Measurements from ENCODE around the gene TBCK.
A peak's percentile ranks its signal among the peaks of the same experiment; 100 is the strongest.

TBCK gene

DNA sequence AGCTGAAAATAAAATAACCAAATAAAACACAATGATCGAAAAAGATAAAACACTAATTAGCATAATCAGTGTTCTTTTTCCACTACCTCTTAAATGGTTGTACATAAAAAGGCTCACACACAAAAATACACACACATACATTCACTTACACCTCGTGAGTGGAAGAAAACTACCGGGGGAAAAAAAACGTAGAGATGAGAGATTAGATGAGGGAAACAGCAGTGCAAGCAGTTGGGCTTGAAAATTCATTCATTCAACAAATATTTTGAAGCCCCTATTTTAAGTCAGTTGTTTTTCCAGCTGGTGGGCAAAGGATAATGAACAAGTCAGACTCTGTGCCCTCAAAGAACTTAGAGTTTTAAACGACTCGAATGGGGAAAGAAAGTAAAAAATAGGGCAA, 1.0 kb downstream of the TBCK start:
- Histone ChIP-seq H3K27ac (replicated peaks; ENCODE audit: low read length) (no peak overlapping the region), H3K9ac (ENCODE audit: low read depth, low read length, poor library complexity) (no peak overlapping the region), H3K14ac (ENCODE audit: low read length) (no peak overlapping the region), H3K23ac (ENCODE audit: low read depth, low read length, poor library complexity) (no peak overlapping the region), H3K79me1 (ENCODE audit: low read depth, low read length) (peaks cover 4% of the 10 kb centered on the region), H3K36me3 (replicated peaks in 1 of 2; ENCODE audit: control insufficient read depth in 2 of 2, insufficient read depth in 2 of 2, low read length in 2 of 2) (peaks cover 0 to 13% of the 10 kb centered on the region in 2 donors), H4K91ac (ENCODE audit: low read depth, low read length, poor library complexity) (no peak overlapping the region), H2AK5ac (ENCODE audit: low read depth, low read length) (no peak overlapping the region), H3K4me2 (ENCODE audit: insufficient read depth, low read length, poor library complexity, severe bottlenecking) (peak overlapping the region; percentile 11), H3K4me3 (ENCODE audit: low read length in 2 of 2) (peak overlapping the region in 1 of 2 donors; percentile 82), H2BK5ac (ENCODE audit: low read length) (no peak overlapping the region), H3K9me3 (replicated peaks in 1 of 2; ENCODE audit: control insufficient read depth in 2 of 2, insufficient read depth in 1 of 2, low read depth in 1 of 2, low read length in 2 of 2) (no peaks in the 10 kb centered on the region), H4K8ac (ENCODE audit: low read depth, low read length) (no peak overlapping the region), H3K4me1 (ENCODE audit: control insufficient read depth in 2 of 2, insufficient read depth in 1 of 2, low read depth in 1 of 2, low read length in 2 of 2) (peaks cover 4 to 6% of the 10 kb centered on the region in 2 donors), H3K4ac (ENCODE audit: low read length) (no peak overlapping the region), H2BK120ac (ENCODE audit: low read depth, low read length) (no peak overlapping the region), H3K18ac (ENCODE audit: low read length) (no peak overlapping the region), H2AFZ (ENCODE audit: low read length) (no peak overlapping the region), H2BK15ac (ENCODE audit: low read length) (no peak overlapping the region), H2BK12ac (ENCODE audit: low read length) (no peak overlapping the region), H3K27me3 (ENCODE audit: control insufficient read depth in 3 of 3, insufficient read depth in 3 of 3, low read depth in 1 of 3, low read length in 3 of 3) (no peaks in the 10 kb centered on the region)
- DNase-seq (ENCODE audit: low spot score) = no peak
- WGBS, 2 donors (ENCODE audit: extremely low coverage in 2 of 2, insufficient read length in 2 of 2, insufficient replicate concordance in 1 of 2) = no CpG with 5 or more reads among the region's 6 CpGs

DNA sequence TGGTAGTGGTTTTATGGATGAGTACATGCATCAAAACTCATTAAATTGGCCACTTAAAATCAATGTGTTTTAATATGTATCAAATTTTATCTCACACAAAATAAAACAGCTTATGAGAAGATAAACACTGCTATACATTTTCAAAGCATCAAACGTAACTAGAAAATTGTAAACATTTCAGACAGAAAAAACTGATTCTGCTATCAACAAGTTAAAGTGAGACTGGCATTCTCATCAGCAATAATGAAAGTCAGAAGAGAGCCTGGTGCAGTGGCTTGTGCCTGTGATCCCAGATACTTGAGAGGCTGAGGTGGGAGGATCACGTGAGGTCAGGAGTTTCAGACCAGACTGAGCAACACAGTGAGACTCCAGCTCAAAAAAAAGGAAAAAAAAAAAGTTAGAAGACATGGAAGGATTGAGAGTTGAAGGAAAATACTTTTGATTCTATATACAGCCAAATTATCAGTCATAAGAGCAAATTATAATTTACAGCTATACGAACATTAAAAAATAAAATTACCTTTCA, 2.9 kb downstream of the TBCK start:
- H3K4me3 ChIP-seq (ENCODE audit: low read length in 2 of 2) = no peak overlapping the region
- H3K27me3 ChIP-seq (ENCODE audit: control insufficient read depth in 3 of 3, insufficient read depth in 3 of 3, low read depth in 1 of 3, low read length in 3 of 3) = no peaks in the 10 kb centered on the region
- no peak overlapping the region for H2BK5ac ChIP-seq (ENCODE audit: low read length)

DNA sequence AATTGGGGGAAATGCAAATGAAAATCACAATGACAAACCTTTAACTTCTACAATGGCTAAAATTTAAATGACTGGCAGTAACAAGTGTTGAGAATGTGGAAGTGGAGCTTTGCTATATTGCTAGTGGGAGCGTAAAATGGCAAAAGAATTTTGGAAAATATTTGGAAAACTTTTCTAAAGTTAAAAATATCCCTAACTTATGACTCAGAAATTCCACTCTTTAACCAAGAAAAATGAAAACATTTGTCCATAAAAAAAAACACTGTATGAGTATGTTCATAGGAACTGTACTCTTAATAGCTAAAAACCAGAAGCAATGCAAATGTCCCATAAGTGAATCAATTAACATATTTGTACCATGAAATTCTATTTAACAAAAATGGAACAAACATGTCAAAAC, 3.6 kb downstream of the TBCK start:
- Histone ChIP-seq H3K4ac (ENCODE audit: low read length) (no peak overlapping the region), H3K36me3 (replicated peaks in 1 of 2; ENCODE audit: control insufficient read depth in 2 of 2, insufficient read depth in 2 of 2, low read length in 2 of 2) (peaks cover 2 to 30% of the 10 kb centered on the region in 2 donors), H2BK120ac (ENCODE audit: low read depth, low read length) (no peak overlapping the region), H2BK12ac (ENCODE audit: low read length) (no peak overlapping the region), H3K9me3 (replicated peaks in 1 of 2; ENCODE audit: control insufficient read depth in 2 of 2, insufficient read depth in 1 of 2, low read depth in 1 of 2, low read length in 2 of 2) (no peaks in the 10 kb centered on the region), H2AK5ac (ENCODE audit: low read depth, low read length) (no peak overlapping the region), H2BK5ac (ENCODE audit: low read length) (no peak overlapping the region), H4K91ac (ENCODE audit: low read depth, low read length, poor library complexity) (no peak overlapping the region), H2BK15ac (ENCODE audit: low read length) (no peak overlapping the region), H4K8ac (ENCODE audit: low read depth, low read length) (no peak overlapping the region), H3K27me3 (ENCODE audit: control insufficient read depth in 3 of 3, insufficient read depth in 3 of 3, low read depth in 1 of 3, low read length in 3 of 3) (no peaks in the 10 kb centered on the region), H3K4me3 (ENCODE audit: low read length in 2 of 2) (no peak overlapping the region), H3K9ac (ENCODE audit: low read depth, low read length, poor library complexity) (no peak overlapping the region), H2AFZ (ENCODE audit: low read length) (no peak overlapping the region), H3K18ac (ENCODE audit: low read length) (no peak overlapping the region), H3K79me1 (ENCODE audit: low read depth, low read length) (peaks cover 4% of the 10 kb centered on the region), H3K14ac (ENCODE audit: low read length) (no peak overlapping the region), H3K4me1 (ENCODE audit: control insufficient read depth in 2 of 2, insufficient read depth in 1 of 2, low read depth in 1 of 2, low read length in 2 of 2) (peaks cover 3 to 4% of the 10 kb centered on the region in 2 donors), H3K4me2 (ENCODE audit: insufficient read depth, low read length, poor library complexity, severe bottlenecking) (no peak overlapping the region), H3K27ac (replicated peaks; ENCODE audit: low read length) (no peak overlapping the region), H3K23ac (ENCODE audit: low read depth, low read length, poor library complexity) (no peak overlapping the region)
- no CpG with 5 or more reads among the region's 1 CpG for WGBS, 2 donors (ENCODE audit: extremely low coverage in 2 of 2, insufficient read length in 2 of 2, insufficient replicate concordance in 1 of 2)
- no peak for DNase-seq (ENCODE audit: low spot score)

More for the DNA sequence above, 2.9 kb downstream of the TBCK start:
- H3K36me3 ChIP-seq (replicated peaks in 1 of 2; ENCODE audit: control insufficient read depth in 2 of 2, insufficient read depth in 2 of 2, low read length in 2 of 2) = peaks cover 2 to 23% of the 10 kb centered on the region in 2 donors
- H2BK120ac ChIP-seq (ENCODE audit: low read depth, low read length) = no peak overlapping the region
- DNase-seq (ENCODE audit: low spot score) = no peak
- H3K9ac ChIP-seq (ENCODE audit: low read depth, low read length, poor library complexity) = no peak overlapping the region
- H2BK15ac ChIP-seq (ENCODE audit: low read length) = no peak overlapping the region
- peaks cover 4 to 6% of the 10 kb centered on the region in 2 donors for H3K4me1 ChIP-seq (ENCODE audit: control insufficient read depth in 2 of 2, insufficient read depth in 1 of 2, low read depth in 1 of 2, low read length in 2 of 2)
- H3K4me2 ChIP-seq (ENCODE audit: insufficient read depth, low read length, poor library complexity, severe bottlenecking) = no peak overlapping the region
- no peak overlapping the region for H2AFZ ChIP-seq (ENCODE audit: low read length)
- H3K4ac ChIP-seq (ENCODE audit: low read length) = no peak overlapping the region
- H3K79me1 ChIP-seq (ENCODE audit: low read depth, low read length) = peaks cover 4% of the 10 kb centered on the region
- H2BK12ac ChIP-seq (ENCODE audit: low read length) = no peak overlapping the region
- no CpG with 5 or more reads among the region's 3 CpGs for WGBS, 2 donors (ENCODE audit: extremely low coverage in 2 of 2, insufficient read length in 2 of 2, insufficient replicate concordance in 1 of 2)
- no peak overlapping the region for H3K18ac ChIP-seq (ENCODE audit: low read length)
- H3K14ac ChIP-seq (ENCODE audit: low read length) = no peak overlapping the region
- no peak overlapping the region for H4K8ac ChIP-seq (ENCODE audit: low read depth, low read length)
- no peak overlapping the region for H2AK5ac ChIP-seq (ENCODE audit: low read depth, low read length)
- no peak overlapping the region for H3K23ac ChIP-seq (ENCODE audit: low read depth, low read length, poor library complexity)
- no peak overlapping the region for H4K91ac ChIP-seq (ENCODE audit: low read depth, low read length, poor library complexity)
- H3K9me3 ChIP-seq (replicated peaks in 1 of 2; ENCODE audit: control insufficient read depth in 2 of 2, insufficient read depth in 1 of 2, low read depth in 1 of 2, low read length in 2 of 2) = no peaks in the 10 kb centered on the region
- no peak overlapping the region for H3K27ac ChIP-seq (replicated peaks; ENCODE audit: low read length)

GRCh38 chr4:106306561-106306960, 9.4 kb downstream of the TBCK start:
- Histone ChIP-seq H2AK5ac (ENCODE audit: low read depth, low read length) (no peak overlapping the region), H4K91ac (ENCODE audit: low read depth, low read length, poor library complexity) (no peak overlapping the region), H3K4ac (ENCODE audit: low read length) (no peak overlapping the region), H2BK5ac (ENCODE audit: low read length) (no peak overlapping the region), H3K4me1 (ENCODE audit: control insufficient read depth in 2 of 2, insufficient read depth in 1 of 2, low read depth in 1 of 2, low read length in 2 of 2) (no peaks in the 10 kb centered on the region), H3K27me3 (ENCODE audit: control insufficient read depth in 3 of 3, insufficient read depth in 3 of 3, low read depth in 1 of 3, low read length in 3 of 3) (no peaks in the 10 kb centered on the region), H4K8ac (ENCODE audit: low read depth, low read length) (no peak overlapping the region), H2AFZ (ENCODE audit: low read length) (no peak overlapping the region), H3K23ac (ENCODE audit: low read depth, low read length, poor library complexity) (no peak overlapping the region), H2BK120ac (ENCODE audit: low read depth, low read length) (no peak overlapping the region), H3K18ac (ENCODE audit: low read length) (no peak overlapping the region), H3K14ac (ENCODE audit: low read length) (no peak overlapping the region), H3K9ac (ENCODE audit: low read depth, low read length, poor library complexity) (no peak overlapping the region), H2BK15ac (ENCODE audit: low read length) (no peak overlapping the region), H3K27ac (replicated peaks; ENCODE audit: low read length) (no peak overlapping the region), H3K9me3 (replicated peaks in 1 of 2; ENCODE audit: control insufficient read depth in 2 of 2, insufficient read depth in 1 of 2, low read depth in 1 of 2, low read length in 2 of 2) (no peaks in the 10 kb centered on the region), H3K4me3 (ENCODE audit: low read length in 2 of 2) (no peak overlapping the region), H3K79me1 (ENCODE audit: low read depth, low read length) (no peaks in the 10 kb centered on the region), H2BK12ac (ENCODE audit: low read length) (no peak overlapping the region), H3K4me2 (ENCODE audit: insufficient read depth, low read length, poor library complexity, severe bottlenecking) (no peak overlapping the region), H3K36me3 (replicated peaks in 1 of 2; ENCODE audit: control insufficient read depth in 2 of 2, insufficient read depth in 2 of 2, low read length in 2 of 2) (peaks cover 2 to 57% of the 10 kb centered on the region in 2 donors)
- DNase-seq (ENCODE audit: low spot score) = no peak

All from neuronal stem cell (in vitro differentiated cells).